Measurements from ENCODE around the gene PTGES2. TPM values are rescaled to one million over a fixed set of nuclear protein-coding genes. Genes with fewer than 3 reads are reported as not detected.

PTGES2 gene
- total RNA-seq, 4 donors from 2014 or later = 24.5 to 40.3 (median 25.8) TPM

- no peak for TF ChIP-seq CTCF (IDR thresholded peaks at IDR 0.05; ENCODE audit: low read depth)
Observed at GRCh38 chr9:128121924-128122808, 5.4 kb downstream of the PTGES2 start.

DNA sequence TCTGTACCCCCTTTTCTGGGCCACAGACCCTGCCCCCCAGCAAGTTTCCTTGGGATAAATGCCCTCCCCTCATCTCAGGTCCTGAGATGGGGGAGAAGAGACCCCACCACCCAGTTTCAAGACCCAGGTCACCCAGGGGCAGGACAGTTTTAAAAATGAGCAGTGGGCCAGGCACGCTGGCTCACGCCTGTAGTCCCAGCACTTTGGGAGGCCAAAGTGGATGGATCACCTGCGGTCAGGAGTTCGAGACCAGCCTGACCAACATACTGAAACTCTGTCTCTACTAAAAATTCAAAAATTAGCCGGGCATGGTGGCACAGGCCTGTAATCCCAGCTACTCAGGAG lies 6.1 kb downstream of the PTGES2 start:
- no peak for TF ChIP-seq CTCF (IDR thresholded peaks at IDR 0.05; ENCODE audit: low read depth)

GRCh38 chr9:128120741-128121465 lies 6.6 kb downstream of the PTGES2 start:
- TF ChIP-seq CTCF (IDR thresholded peaks at IDR 0.05; ENCODE audit: low read depth) = no peak

DNA sequence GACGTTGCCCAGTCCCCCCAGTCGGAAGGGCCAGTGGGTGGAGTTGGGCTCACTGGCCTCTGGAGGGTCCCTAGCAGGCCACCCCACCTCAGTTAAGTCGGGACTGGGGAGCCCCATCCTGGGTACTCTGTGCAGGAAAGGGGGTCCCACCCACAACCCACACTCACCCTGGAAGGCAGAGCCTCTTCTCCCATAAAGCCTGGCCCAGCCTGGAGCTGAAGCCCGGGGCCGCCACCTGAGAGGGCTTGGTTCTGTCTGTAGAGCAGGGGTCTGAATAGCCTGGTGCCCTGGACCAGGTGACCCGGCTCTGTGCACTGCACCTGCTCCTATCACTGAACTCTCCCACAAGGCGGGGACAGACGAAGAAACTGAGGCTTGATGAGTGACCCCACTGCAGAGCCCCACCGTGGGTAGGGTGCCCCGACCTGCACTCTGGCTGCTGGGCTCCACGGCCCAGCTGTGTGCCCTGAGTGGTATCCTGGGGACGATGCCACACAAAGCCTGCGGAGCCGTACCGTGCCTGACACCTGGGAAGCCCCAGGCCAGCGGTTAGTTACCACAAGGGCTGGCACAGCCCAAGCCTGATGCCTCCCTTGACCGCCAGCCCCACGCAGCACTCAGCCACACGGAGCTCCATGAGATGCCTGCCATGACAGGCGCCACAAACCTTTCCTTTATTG lies 7.3 kb downstream of the PTGES2 start:
- TF ChIP-seq CTCF (IDR thresholded peaks at IDR 0.05; ENCODE audit: low read depth) = no peak

- no peak for TF ChIP-seq CTCF (IDR thresholded peaks at IDR 0.05; ENCODE audit: low read depth)
Observed at GRCh38 chr9:128118971-128119665, 8.4 kb downstream of the PTGES2 start.

GRCh38 chr9:128118472-128118857 lies 9.1 kb downstream of the PTGES2 start:
- TF ChIP-seq CTCF (IDR thresholded peaks at IDR 0.05; ENCODE audit: low read depth) = no peak

All from subcutaneous adipose tissue (tissue), 4 donors.